ENCODE measurements around the gene VEPH1. TPM values are rescaled to one million over a fixed set of nuclear protein-coding genes. Genes with fewer than 3 reads are reported as not detected.

The VEPH1 gene
- total RNA-seq, 6 experiments from 2014 or later, result 0.51 to 1.4 (median 0.93) TPM

GRCh38 chr3:157384491-157384890 lies 118.7 kb downstream of the VEPH1 start:
- no peak for DNase-seq
- no peak for ATAC-seq
- intact Hi-C loops (cut with DNase I), result no loop called here
- Histone ChIP-seq H3K4me3 (no peak overlapping the region), H3K9me3 (no peaks in the 10 kb centered on the region), H3K4me1 (no peaks in the 10 kb centered on the region), H3K27me3 (no peaks in the 10 kb centered on the region), H3K27ac (no peak overlapping the region), H3K36me3 (no peaks in the 10 kb centered on the region)
- no peak for TF ChIP-seq CTCF (IDR thresholded peaks at IDR 0.05)
- no peak for TF ChIP-seq POLR2A (IDR thresholded peaks at IDR 0.05)
- 68% methylated on average over 3 of the region's 3 CpGs for WGBS (ENCODE audit: insufficient coverage, low coverage, low lambda C conversion rate, missing lambda C conversion rate)

GRCh38 chr3:157384031-157384430 lies 119.2 kb downstream of the VEPH1 start:
- Histone ChIP-seq H3K4me1 (no peaks in the 10 kb centered on the region), H3K36me3 (no peaks in the 10 kb centered on the region), H3K9me3 (no peaks in the 10 kb centered on the region), H3K27me3 (no peaks in the 10 kb centered on the region), H3K27ac (no peak overlapping the region), H3K4me3 (no peak overlapping the region)
- no peak for TF ChIP-seq CTCF (IDR thresholded peaks at IDR 0.05)
- no peak for TF ChIP-seq POLR2A (IDR thresholded peaks at IDR 0.05)
- DNase-seq (no peak), ATAC-seq (no peak)
- intact Hi-C loops (cut with DNase I), result no loop called here
- 56% methylated on average over 2 of the region's 2 CpGs for WGBS (ENCODE audit: insufficient coverage, low coverage, low lambda C conversion rate, missing lambda C conversion rate)

GRCh38 chr3:157381606-157382005 lies 121.6 kb downstream of the VEPH1 start:
- TF ChIP-seq POLR2A (IDR thresholded peaks at IDR 0.05), result no peak
- no peak for TF ChIP-seq CTCF (IDR thresholded peaks at IDR 0.05)
- DNase-seq, result no peak
- no peak for ATAC-seq
- Histone ChIP-seq H3K9me3 (no peaks in the 10 kb centered on the region), H3K36me3 (no peaks in the 10 kb centered on the region), H3K27me3 (no peaks in the 10 kb centered on the region), H3K4me3 (no peak overlapping the region), H3K27ac (no peak overlapping the region), H3K4me1 (no peaks in the 10 kb centered on the region)
- intact Hi-C loops (cut with DNase I), result no loop called here
- WGBS (ENCODE audit: insufficient coverage, low coverage, low lambda C conversion rate, missing lambda C conversion rate), result 58% methylated on average over 4 of the region's 4 CpGs

- no peaks in the 10 kb centered on the region for H3K9me3 ChIP-seq
- no peaks in the 10 kb centered on the region for H3K4me1 ChIP-seq
- ATAC-seq (no peak), DNase-seq (no peak)
- TF ChIP-seq CTCF (IDR thresholded peaks at IDR 0.05) (no peak), POLR2A (IDR thresholded peaks at IDR 0.05) (no peak)
- WGBS (ENCODE audit: insufficient coverage, low coverage, low lambda C conversion rate, missing lambda C conversion rate), result 54% methylated on average over 1 of the region's 1 CpG
- intact Hi-C loops (cut with DNase I), result no loop called here
- no peaks in the 10 kb centered on the region for H3K36me3 ChIP-seq
- H3K27me3 ChIP-seq, result no peaks in the 10 kb centered on the region
- no peak overlapping the region for H3K27ac ChIP-seq
- no peak overlapping the region for H3K4me3 ChIP-seq
Measured at GRCh38 chr3:157379525-157380140, 123.6 kb downstream of the VEPH1 start.
